Activated CD4-positive, CD25-positive, alpha-beta regulatory T cell treated with anti-CD3 and anti-CD28 coated beads, Interleukin-2, amount 50 U/mL, for 24 hours (primary cell): ENCODE data around the gene ADAT1.
"Not testable (repeated sequence)": the region's sequence is repeated elsewhere in the genome, so short reads cannot be mapped to it uniquely, and the experiment has no call there.

ENCODE experiments used
- ATAC-seq, 2 donors: fragments of 150-1000 bp; cut with Tn5 transposase; one replicate each; pipeline ENCODE4 v1.10.0; 2021; ENCODE audit warnings: mild to moderate bottlenecking in 1 of 2, moderate library complexity in 1 of 2

ADAT1 gene

DNA sequence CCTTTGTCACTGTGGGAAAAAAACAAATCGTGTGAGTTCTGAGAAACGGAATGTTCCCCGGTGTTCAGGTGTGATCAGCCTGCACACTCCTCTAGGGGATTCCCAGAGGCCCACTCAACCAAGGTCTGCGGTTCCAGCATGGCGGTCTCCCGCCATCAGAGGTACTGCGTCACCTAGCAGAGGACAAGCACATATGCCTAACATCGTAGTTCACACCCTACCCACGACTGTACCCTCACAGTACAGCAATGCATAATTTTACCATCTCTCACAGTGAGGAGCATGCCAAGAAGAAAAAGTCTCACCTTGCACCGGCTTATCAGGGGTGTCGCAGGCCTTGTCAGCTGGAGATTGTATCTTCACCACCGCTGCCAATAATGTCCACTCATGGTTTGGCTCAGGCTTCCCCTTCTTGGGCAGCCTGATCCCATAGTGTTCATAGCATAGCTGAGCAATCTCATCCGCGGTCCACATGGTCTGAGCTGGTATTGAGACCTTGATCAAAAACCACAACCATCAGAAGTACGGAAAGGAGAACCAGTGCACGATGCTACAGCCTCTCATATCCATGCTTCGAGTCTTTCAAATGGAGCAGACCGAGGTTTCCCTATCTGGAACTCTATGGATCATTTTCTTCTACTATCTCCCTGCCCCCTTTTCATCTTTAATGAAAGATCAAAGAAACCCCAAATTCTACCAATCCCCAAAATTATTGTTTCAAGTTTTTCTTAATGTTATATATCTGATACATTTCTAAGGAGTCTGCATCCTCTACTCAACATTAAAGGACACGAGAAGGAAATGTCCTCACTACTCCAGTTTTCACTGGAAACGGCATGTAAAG is 2.5 kb downstream of the ADAT1 start:
- no peak for ATAC-seq

DNA sequence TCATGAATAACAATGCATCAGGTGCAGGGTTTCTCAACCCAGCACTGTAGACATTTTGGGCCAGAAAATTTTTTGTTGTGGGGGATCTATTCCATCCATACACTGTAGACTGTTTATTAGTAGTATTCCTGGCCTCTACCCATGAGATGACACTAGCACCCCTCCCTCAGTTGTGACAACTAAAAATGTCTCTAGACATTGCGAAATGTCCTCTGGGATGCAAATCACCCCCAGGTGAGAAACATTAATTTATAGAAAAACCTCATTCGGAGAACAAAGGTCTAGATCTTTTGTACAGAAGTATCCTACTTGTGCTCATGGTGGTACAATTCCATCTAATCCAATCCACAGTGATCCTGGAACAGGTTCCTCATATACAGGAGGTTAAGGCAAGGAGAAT is 4.3 kb downstream of the ADAT1 start:
- ATAC-seq = no peak

DNA sequence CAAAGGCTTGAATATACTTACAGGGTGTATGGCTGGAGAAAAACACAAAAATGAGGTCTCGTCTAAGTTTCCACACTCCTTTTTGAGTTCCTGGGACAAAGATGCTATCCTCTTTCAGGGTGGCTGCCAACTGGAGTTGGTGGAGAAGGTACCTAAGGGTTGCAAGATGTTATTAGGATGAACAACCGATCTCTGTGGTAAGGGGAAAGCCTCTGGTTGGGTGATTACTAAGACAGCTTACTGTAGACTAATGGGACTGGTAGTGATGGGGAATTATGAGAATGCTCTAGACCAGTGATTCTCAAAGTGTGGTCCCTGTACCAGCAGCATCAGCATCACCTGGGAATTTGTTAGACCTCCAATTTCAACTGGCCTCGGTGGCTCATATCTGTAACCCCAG is 6.0 kb downstream of the ADAT1 start:
- ATAC-seq = no peak

DNA sequence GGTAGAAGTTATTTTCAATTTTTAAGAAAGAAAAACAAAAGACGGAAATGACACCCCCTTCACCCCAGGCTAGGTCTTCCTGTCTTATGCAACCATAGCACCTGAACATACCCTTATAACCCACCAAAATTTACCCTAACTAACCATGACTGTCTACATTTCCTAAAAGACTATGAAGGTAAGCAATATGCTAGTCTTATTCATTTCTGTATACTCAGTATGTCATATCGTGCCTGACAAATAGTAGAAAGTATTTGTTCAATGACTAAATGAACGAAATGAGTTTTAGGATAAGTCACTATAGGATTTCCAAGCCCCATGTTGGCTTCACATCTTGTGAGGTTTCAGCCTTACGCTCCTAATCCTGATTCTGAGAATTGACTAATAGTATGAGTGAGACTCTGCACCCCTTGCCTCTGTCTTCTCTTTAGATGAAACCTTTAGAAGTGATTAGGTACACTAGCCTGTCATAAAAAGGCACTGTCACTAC is 6.5 kb downstream of the ADAT1 start:
- peak; percentile 88 to 91 for ATAC-seq

DNA sequence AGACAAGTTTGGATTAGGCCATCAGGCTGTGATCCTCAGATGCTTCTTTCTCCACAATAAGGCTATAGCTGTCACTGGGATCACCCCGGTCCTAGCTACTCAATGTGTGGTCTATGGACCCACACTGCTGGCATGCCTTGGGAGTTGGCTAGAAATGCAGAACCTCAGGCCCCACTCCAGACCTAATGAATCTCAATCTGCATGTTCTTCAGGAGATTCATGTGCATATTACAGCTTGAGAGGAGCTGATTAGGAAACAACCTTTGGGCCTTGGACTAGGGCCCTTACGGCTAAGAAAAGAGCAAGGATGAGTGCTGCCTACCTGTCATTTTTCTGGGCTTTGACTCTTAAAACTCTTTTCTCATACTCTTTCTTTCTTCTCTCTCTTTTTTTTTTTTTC is 7.5 kb downstream of the ADAT1 start:
- ATAC-seq = no peak

DNA sequence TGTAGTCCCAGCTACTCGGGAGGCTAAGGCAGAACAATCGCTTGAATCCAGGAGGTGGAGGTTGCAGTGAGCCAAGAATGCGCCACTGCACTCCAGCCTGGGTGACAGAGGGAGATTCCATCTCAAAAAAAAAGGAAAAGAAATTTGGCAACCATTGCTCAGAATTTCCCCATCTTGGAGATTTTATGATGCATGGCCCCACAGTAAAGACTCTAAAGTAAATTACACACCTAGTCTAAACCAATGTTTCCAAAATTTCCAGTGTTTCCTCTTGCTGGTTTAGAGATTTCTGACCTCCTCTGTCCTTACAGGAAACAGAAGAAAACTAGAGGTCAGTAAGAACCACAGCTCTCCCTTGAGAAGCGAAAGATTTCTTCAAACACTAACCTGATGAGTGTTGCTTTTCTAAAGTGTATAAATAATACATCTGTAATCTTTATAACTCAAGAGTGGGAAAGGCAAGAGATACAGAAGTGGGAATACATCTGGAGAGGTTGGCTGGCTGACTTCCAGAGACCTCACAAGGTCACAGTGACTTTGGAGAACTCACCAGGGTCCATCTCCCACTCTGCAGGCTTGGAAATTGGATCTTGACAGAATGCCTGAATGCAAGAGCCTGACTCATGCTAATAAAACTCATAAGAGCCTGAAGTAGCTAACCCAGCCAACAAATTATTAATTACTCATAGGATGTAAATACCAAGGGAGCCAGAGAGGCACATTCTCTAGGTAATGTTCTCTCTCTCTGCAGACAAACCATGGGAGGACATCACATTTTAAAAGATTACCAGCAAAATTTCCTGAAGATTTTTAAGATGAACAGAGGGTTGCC is 8.8 kb downstream of the ADAT1 start:
- ATAC-seq = no peak

DNA sequence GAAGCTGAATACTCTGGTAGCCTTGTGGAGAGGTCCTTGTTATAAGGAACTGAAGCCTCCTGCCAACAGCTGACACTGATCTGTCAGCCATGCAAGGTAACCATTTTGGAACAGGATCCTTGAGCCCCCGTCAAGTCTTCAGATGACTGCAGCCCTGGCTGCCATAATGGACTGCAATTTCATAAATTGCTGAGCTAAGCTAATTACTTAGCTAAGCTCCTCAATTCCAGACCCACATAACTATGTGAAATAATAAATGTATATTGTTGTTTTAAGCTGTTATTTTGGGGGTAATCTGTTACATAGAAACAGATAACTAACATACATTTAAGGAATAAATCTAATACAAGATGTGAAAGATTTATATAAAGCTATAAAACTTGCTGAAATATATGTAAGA is 16.6 kb downstream of the ADAT1 start:
- ATAC-seq = no peak

DNA sequence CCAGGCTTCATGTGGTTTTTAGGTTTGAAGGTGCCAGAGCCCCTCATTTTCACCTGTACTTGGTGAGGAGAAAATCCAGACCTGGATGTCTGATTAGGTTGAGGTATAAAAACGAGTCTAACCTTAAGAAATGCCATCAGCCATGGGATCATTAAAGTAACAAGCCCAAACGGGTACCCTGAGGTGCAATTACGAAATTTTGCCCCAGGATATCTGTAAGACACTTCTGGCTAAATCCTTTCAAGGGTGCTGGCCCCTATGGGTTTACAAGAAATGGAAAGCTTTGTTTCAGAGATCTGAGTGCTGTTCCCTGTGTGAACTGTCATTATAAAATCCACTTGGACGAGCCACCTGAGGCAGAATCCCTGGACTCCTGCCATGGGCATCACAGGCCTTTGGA is 19.8 kb downstream of the ADAT1 start:
- ATAC-seq = no peak

DNA sequence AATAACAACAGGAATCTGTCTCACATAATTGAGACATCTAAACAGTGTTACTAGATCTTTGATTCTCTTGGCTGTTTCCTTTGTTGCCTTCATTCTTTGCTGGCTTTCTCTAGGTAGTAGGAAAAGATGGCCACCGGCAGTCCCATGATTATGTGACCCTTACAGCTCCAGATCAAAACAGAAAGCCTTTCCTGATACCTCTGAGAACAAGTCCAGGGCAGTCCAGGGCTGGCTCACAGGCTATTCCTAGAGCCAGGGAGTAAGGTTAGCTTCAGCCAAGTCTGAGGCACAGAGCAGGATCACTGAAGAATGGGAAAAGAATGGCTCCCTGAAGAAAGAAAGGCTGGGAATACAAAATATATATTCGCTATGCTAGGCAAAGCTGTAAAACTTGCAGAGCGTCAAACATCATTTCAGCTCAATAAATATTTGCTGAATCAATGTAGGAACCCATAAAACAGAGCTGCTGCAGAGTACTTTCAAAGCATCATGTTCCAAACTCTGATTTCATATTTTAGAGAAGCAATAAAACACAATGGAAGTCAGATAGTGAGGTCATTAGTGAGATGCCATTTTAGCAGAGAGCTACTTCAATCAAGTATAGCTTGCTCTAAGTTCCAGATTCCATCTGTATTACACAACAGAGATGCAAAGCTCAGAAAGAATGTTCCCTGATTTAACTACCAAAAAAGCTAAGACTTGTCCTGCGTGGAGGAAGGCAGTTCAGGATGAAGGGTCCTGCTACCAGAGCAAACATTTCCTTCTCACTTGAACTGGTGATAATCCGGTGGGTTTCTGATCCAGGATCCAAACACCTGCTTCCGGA is 23.4 kb downstream of the ADAT1 start:
- ATAC-seq = no peak

DNA sequence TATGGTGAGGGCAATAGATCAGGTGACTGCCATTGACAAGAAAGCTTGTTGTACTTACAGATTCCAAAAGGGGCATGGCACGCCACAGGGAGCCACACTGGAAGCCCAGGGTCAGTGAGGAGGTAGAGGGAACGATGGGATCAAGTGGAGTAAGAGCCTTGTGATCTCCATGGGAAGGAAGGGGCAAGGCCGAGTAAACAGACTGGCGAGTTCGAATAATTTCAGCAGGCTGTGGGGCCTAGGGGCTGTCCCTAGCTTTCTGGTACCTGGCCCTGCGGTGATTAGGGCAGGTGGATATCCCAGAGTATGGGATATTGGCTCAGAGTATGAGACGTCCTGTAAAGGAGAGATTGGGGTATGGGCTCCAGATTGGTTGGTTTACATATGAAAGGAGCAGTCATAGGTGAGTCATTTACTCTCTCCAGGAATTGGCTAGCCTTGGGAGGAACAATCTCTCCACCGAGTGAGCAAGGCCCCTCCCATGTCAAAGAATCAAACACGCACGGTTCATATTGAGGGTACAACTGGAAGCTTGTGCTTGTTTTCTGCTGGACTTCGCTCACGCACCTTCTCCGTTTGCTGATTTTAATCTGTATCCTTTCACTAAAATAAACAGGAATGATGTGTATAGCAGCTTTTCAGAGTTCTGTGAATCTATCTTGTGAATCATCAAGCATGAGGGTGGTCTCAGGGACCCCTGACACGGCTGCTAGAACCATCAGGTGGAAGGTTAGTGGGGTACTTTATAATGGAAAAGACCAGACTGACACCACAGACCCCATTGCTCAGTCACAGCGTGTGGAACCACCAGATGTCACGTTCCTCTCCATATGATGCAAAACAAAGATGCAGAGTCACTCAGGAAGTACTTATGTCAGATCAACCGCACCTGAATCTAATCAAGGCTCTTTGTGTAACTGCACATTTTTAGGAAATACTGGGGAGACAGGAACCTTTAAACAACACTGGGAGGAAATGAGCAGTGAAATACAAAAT is 29.0 kb downstream of the ADAT1 start:
- peak; percentile 68 to 83 for ATAC-seq

DNA sequence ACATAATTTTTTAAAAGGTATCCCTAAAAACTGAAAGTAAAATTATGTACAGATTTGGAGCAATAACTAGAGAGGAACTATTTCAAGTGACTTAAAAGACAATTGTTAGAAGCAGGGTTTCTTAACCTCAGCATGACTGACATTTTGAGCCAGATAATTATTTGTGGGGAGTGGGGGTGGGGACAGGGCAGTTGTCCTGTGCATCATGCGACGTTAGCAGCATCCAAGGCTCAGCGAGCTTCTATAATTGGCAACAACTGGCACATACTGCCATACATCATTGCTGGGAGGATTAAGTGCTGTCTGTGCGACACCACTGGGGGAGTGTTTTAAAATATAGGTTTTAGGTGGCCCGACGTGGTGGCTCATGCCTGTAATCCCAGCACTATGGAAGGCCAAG is 29.8 kb downstream of the ADAT1 start:
- ATAC-seq = no peak

DNA sequence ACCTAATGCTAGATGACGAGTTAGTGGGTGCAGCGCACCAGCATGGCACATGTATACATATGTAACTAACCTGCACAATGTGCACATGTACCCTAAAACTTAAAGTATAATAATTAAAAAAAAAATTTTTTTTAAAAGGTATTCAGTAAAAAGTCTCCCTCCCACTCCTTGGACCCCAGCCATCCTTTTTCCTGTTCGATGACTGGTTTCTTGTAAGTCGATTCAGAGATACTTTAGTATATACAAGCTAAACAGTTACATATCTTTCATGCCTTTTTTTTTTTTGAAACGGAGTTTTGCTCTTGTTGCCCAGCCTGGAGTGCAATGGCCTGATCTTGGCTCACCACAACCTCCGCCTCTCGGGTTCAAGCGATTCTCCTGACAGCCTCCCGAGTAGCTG is 31.2 kb downstream of the ADAT1 start:
- ATAC-seq = not testable (repeated sequence)

DNA sequence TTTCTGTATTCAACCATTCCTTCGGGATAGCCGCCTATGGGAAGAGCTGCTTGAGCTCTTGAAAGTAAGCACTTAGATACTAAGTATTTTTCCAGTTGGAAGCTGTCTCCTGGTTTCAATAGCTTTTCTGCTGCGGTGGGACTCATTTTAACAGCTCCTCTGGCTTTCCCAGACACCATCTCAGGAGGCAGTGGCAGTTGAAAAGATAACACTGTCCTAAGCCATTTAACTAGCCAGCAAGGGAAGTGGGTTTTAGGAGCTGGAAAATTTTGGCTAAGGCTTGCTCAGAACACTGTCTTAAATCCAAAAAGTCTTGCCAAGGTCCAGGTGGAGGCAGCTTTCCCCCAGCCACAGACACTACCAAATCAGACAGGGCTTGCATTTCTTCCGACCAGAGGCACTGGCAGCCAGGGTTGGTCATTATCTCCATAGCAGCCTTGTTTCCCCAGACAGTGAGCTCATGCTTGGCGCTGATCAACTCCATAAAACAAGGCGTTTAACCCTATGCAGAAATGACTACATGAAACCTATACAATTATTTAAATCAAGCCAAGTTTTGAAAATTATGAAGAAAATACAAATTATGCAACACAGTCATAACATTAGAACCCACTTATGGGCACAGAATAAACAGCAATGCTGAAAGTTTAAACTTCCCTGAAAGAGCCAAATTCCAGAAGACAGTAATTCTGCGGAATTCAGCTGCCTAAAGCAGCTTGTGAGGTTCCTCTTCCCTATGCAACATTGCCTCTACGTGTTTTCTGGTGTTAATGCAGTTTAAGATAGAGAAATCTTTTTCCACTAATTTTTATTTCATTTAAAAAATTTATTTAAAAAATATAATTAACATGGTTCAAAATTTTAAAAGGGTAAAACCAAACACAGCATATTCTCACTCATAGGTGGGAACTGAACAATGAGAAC is 31.9 kb downstream of the ADAT1 start:
- ATAC-seq = no peak

DNA sequence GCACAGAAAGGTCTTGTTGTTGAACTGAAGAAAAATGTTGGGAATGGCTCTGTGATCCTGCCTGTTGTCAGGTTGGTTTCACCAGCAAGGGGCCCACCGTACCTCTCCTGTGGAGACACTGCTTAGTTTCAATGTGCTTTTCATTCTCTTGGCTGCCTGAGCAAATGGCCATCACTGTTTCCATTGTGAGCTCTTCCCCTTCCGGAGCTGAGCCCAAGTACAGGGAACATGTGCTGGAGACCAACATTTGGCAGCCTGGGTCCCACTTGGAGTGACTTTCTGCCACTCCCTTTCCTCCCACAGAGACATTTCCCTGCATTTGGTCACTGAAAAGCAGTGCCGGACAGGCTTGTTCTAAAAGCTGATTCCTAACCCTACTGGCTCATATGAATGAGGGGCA is 33.8 kb downstream of the ADAT1 start:
- no peak for ATAC-seq

DNA sequence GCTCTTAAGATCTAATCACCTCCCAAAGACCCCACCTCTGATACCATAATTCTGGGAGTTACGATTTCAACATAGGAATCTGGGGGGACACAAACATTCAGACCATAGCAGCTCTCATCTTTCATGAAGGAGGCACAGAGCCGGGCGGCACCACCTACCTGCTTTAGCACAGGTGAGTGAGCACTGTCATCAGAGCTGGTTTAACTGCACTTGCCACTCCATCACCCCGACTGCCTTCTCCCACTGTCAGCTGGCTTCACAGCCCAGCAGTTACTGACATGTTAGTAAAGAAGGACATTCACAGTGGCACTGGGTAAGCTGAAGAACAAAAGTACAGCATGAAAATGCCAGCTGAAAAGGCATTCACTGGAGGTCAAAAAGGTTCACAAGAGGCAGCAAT is 34.4 kb downstream of the ADAT1 start:
- ATAC-seq = no peak

DNA sequence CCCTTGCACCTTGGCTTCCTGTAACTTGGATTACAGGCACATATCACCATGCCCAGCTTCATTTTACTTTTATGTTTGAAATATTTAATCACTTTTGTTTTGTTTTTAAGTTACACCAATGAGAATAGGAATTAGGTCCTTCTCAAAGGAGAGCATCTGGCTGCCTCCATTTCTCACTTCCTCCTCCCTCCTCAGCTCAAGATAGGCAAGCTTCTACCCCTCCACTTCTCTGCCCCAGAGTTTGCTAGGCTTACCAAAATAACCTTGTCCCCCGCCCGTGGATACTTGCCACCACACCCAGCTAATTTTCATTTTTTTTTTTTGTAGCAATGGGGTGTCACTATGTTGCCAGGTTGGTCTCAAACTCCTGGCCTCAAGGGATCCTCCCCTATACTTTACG is 39.0 kb downstream of the ADAT1 start:
- ATAC-seq = no peak

DNA sequence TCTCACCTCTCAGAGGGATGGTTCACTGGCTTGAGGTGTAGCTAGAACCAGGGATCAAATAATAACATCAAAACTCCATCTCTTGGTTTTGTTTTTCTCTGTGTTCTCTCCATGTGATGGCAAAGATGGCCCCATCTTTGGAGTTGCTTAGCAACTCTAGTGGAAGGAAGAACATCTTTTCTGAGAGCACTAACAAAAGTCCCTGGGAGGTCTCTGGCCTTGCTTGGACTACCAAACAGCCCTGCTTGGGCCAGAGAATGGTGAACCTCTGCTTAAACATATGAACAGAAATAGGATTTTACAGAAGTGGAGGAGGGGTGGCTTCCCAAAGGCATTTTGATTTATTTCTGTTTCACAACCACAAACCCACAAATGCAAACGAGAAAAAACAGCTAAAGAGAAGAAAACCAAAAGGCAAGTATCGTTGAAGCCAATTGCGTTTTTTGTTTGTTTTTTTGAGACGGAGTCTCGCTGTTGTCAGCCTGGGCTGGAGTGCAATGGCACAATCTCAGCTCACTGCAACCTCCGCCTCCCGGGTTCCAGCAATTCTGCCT is 43.7 kb downstream of the ADAT1 start:
- ATAC-seq = no peak

DNA sequence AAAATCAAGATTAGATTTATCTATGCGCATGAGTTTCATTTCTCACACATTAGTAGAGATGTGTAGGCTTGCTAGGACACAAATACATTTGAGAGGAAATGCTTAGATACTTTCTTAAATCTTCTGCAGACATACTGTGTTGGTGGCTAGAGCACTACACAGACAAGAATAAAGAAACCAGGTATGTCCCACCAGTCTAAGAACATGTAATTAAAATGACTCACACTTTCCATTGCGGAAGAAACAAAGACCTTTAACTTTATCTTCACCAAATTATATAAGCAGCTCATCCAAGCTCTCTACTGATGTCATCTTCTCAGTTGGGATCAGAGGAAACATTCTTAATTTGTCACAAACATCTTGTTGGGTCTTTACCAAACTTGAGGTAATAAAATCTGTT is 44.4 kb downstream of the ADAT1 start:
- ATAC-seq = no peak

DNA sequence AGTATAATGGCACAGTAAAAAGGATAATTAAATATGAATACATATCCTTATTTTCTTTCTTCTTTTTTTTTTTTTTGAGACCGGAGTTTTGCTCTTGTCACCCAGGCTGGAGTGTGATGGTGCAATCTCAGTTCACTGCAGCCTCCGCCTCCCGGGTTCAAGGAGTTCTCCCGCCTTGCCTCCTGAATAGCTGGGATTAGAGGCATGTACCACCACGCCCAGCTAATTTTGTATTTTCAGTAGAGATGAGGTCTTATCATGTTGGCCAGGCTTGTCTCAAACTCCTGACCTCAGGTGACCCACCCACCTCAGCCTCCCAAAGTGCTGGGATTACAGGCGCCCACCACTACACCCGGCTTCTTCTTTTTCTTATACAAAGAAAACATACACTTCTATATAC is 44.9 kb downstream of the ADAT1 start:
- no peak for ATAC-seq

DNA sequence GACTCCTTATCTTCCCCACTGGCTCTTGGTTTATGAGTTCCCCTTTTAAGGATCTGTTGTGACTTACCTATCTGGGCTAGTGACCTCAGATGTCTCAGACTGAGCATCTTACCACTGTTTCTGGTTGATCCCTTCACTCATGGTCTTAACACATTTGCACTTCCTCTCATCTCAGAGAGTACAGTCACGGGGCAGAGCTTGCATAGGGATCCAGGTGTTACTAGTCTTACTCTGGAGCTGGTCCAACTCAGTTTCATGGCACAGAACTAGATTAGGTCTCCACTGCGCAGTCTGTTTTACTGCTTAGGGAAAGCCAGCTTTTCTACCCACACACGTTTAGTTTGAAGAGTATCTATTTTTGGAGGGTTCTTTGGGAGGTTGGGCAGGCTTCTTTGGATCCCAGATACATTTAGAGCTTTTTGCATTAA is 46.7 kb downstream of the ADAT1 start:
- no peak for ATAC-seq
